Natural killer cell (primary cell): ENCODE data around the gene SRP9. TPM values are rescaled to one million over a fixed set of nuclear protein-coding genes. Genes with fewer than 3 reads are reported as not detected.

Experiments
- ATAC-seq, 3 donors: fragments of 150-1000 bp in 2 of 3; fragments of 200-7000 bp in 1 of 3; cut with Tn5 transposase; 1 replicate in 1 of 3; 2 replicates in 2 of 3; pipeline ENCODE4 v1.10.0; 2021; ENCODE audit warnings: mild to moderate bottlenecking in 2 of 3, moderate library complexity in 2 of 3
- DNase-seq, 2 donors: peaks; one replicate each; pipeline versions ENCODE4 v3.0.0 to v3.0.0-alpha.2; 2013 to 2021; ENCODE audit warnings: mixed read lengths in 1 of 2
- H3K27ac ChIP-seq: one replicate; pipeline ENCODE4 v1.5.1; 2013; ENCODE audit warnings: mild to moderate bottlenecking, low read length
- H3K27me3 ChIP-seq: one replicate; pipeline ENCODE4 v1.6.1; 2013; ENCODE audit warnings: low read length; ENCODE audit not compliant: control insufficient read depth, insufficient read depth
- H3K36me3 ChIP-seq: one replicate; pipeline ENCODE4 v1.6.1; 2013; ENCODE audit warnings: low read length; ENCODE audit not compliant: control insufficient read depth, insufficient read depth
- H3K4me1 ChIP-seq: one replicate; pipeline ENCODE4 v1.6.1; 2013; ENCODE audit warnings: low read length; ENCODE audit not compliant: control insufficient read depth, insufficient read depth
- H3K4me3 ChIP-seq: one replicate; pipeline ENCODE4 v1.5.1; 2013; ENCODE audit warnings: low read length
- H3K9me3 ChIP-seq: one replicate; pipeline ENCODE4 v1.6.1; 2013; ENCODE audit warnings: low read length; ENCODE audit not compliant: control insufficient read depth, insufficient read depth
- H3K27ac Mint-ChIP-seq, 2 donors: one replicate each; pipeline ENCODE4 v1.8.0; 2022; ENCODE audit warnings: mild to moderate bottlenecking in 2 of 2, mixed read lengths in 2 of 2, moderate library complexity in 1 of 2
- H3K27me3 Mint-ChIP-seq, 2 donors: one replicate each; pipeline ENCODE4 v1.8.0; 2022; ENCODE audit warnings: low read depth in 2 of 2, mixed read lengths in 2 of 2
- H3K36me3 Mint-ChIP-seq: one replicate; pipeline ENCODE4 v1.8.0; 2022; ENCODE audit warnings: mixed read lengths
- H3K4me1 Mint-ChIP-seq, 2 donors: one replicate each; pipeline ENCODE4 v1.8.0; 2022; ENCODE audit warnings: mixed read lengths in 2 of 2
- H3K4me3 Mint-ChIP-seq: one replicate; pipeline ENCODE4 v1.8.0; 2022; ENCODE audit warnings: mild to moderate bottlenecking, moderate library complexity, mixed read lengths
- H3K9me3 Mint-ChIP-seq, 2 donors: one replicate each; pipeline ENCODE4 v1.8.0; 2022; ENCODE audit warnings: mixed read lengths in 2 of 2
- CTCF ChIP-seq: fragments of 200-600 bp; IDR thresholded peaks from one replicate; pipeline ENCODE4 v1.8.0; 2022; ENCODE audit warnings: antibody characterized with exemption
- WGBS: methylation state at CpG from one replicate; pipeline ENCODE4 v1.1.7; 2013; ENCODE audit warnings: missing lambda C conversion rate; ENCODE audit not compliant: insufficient coverage; 5-methylcytosine and 5-hydroxymethylcytosine counted together
- intact Hi-C: fragments of 100-400 bp; cut with micrococcal nuclease; formaldehyde crosslinking; loops from one replicate; pipeline ENCODE4 v1.14.2; 2022
- total RNA-seq, 4 donors: library from RNA; stranded (reverse); fragments of 120-200 nt in 1 of 4; gene quantifications; one replicate each; pipeline versions ENCODE4 v1.2.3 to v1.2.4, GENCODE V29; 2013 to 2022

SRP9 gene
- total RNA-seq, 3 donors from 2014 or later (not counting 1 experiment from before 2014, with no cell fraction given): 83.1 to 116 (median 93.0) TPM

- intact Hi-C loops: no loop called here
- Histone ChIP-seq H3K27ac (no peak overlapping the region), H3K27me3 (no peaks in the 10 kb centered on the region), H3K4me3 (no peak overlapping the region), H3K9me3 (no peaks in the 10 kb centered on the region), H3K36me3 (no peaks in the 10 kb centered on the region), H3K4me1 (no peaks in the 10 kb centered on the region)
- DNase-seq: no peak
- no peak overlapping the region for H3K27ac Mint-ChIP-seq
- WGBS: 88% methylated on average over 3 of the region's 3 CpGs
- no peak for ATAC-seq
- TF ChIP-seq CTCF: no peak
- no peaks in the 10 kb centered on the region for H3K4me1 Mint-ChIP-seq
- H3K9me3 Mint-ChIP-seq: no peaks in the 10 kb centered on the region
- H3K4me3 Mint-ChIP-seq: no peak overlapping the region
- H3K36me3 Mint-ChIP-seq: no peaks in the 10 kb centered on the region
- H3K27me3 Mint-ChIP-seq: no peaks in the 10 kb centered on the region
Observed at GRCh38 chr1:225737866-225738265, 39.8 kb upstream of the SRP9 start.

- Histone ChIP-seq H3K36me3 (no peaks in the 10 kb centered on the region), H3K4me3 (no peak overlapping the region), H3K27me3 (no peaks in the 10 kb centered on the region), H3K4me1 (no peaks in the 10 kb centered on the region), H3K27ac (no peak overlapping the region), H3K9me3 (no peaks in the 10 kb centered on the region)
- 79% methylated on average over 2 of the region's 2 CpGs for WGBS
- Mint-ChIP-seq H3K4me1 (no peaks in the 10 kb centered on the region), H3K36me3 (no peaks in the 10 kb centered on the region), H3K4me3 (no peak overlapping the region), H3K27me3 (no peaks in the 10 kb centered on the region), H3K9me3 (no peaks in the 10 kb centered on the region), H3K27ac (no peak overlapping the region)
- TF ChIP-seq CTCF: no peak
- ATAC-seq: no peak
- intact Hi-C loops: no loop called here
- no peak for DNase-seq
Observed at GRCh38 chr1:225738763-225739162, 38.9 kb upstream of the SRP9 start.

- Histone ChIP-seq H3K4me3 (no peak overlapping the region), H3K36me3 (no peaks in the 10 kb centered on the region), H3K27me3 (no peaks in the 10 kb centered on the region), H3K27ac (no peak overlapping the region), H3K9me3 (no peaks in the 10 kb centered on the region), H3K4me1 (peaks cover under 1% of the 10 kb centered on the region)
- intact Hi-C loops: no loop called here
- no peaks in the 10 kb centered on the region for H3K27me3 Mint-ChIP-seq
- no peak overlapping the region for H3K4me3 Mint-ChIP-seq
- no peaks in the 10 kb centered on the region for H3K36me3 Mint-ChIP-seq
- ATAC-seq: no peak
- H3K27ac Mint-ChIP-seq: no peak overlapping the region
- H3K9me3 Mint-ChIP-seq: no peaks in the 10 kb centered on the region
- no peaks in the 10 kb centered on the region for H3K4me1 Mint-ChIP-seq
- DNase-seq: no peak
- TF ChIP-seq CTCF: no peak
- 89% methylated on average over 3 of the region's 5 CpGs for WGBS
Observed at GRCh38 chr1:225739542-225740107, 38.0 kb upstream of the SRP9 start.

DNA sequence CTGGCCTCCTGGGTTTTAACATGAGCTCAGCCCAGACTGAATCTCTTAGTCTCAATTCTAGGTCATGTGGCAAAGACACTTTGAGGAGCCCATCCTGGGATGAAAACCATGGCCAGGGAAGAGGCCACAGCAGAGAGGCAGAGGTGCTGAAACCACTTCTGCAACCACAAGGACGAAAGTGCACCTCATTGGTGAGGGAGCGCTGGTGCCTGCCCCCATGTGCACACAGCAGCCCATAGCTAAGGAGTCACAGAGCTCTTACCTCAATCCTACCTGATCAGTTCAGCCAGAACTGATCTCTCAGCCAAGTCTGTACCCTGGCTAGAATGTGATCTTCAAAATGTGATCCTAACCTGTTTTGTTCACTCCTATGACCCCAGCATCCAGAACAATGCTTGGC, 32.9 kb upstream of the SRP9 start:
- Histone ChIP-seq H3K4me3 (no peak overlapping the region), H3K9me3 (no peaks in the 10 kb centered on the region), H3K27me3 (no peaks in the 10 kb centered on the region), H3K27ac (no peak overlapping the region), H3K36me3 (no peaks in the 10 kb centered on the region), H3K4me1 (peaks cover 4% of the 10 kb centered on the region)
- intact Hi-C loops: no loop called here
- 31% methylated on average over 2 of the region's 2 CpGs for WGBS
- H3K27ac Mint-ChIP-seq: no peak overlapping the region
- no peaks in the 10 kb centered on the region for H3K36me3 Mint-ChIP-seq
- DNase-seq (no peak), ATAC-seq (no peak)
- TF ChIP-seq CTCF: no peak
- peaks cover 0 to 5% of the 10 kb centered on the region in 2 donors for H3K4me1 Mint-ChIP-seq
- no peaks in the 10 kb centered on the region for H3K27me3 Mint-ChIP-seq
- H3K9me3 Mint-ChIP-seq: no peaks in the 10 kb centered on the region
- H3K4me3 Mint-ChIP-seq: no peak overlapping the region
